HG03175 (cell line): ENCODE data around the gene UPK3BL1.
"Not testable (repeated sequence)": the region's sequence is repeated elsewhere in the genome, so short reads cannot be mapped to it uniquely, and the experiment has no call there.

Experiments used
- ATAC-seq: cut with Tn5 transposase; IDR thresholded peaks from one replicate; pipeline ENCODE4 v1.9.1; 2021; ENCODE audit warnings: mild to moderate bottlenecking, moderate library complexity; ENCODE audit not compliant: unreplicated experiment

UPK3BL1 gene

GRCh38 chr7:102642691-102643090, at the start of gene UPK3BL1:
Gene UPK3BL1, minus strand, starts transcription at chr7:102642791. Its CDS starts 50 bp downstream, at chr7:102642741.
- not testable (repeated sequence) for ATAC-seq

GRCh38 chr7:102690602-102691001, 48.0 kb upstream of the UPK3BL1 start:
- not testable (repeated sequence) for ATAC-seq

- peak; percentile 66 for ATAC-seq
Observed at GRCh38 chr7:102689436-102690282, 47.1 kb upstream of the UPK3BL1 start.

DNA sequence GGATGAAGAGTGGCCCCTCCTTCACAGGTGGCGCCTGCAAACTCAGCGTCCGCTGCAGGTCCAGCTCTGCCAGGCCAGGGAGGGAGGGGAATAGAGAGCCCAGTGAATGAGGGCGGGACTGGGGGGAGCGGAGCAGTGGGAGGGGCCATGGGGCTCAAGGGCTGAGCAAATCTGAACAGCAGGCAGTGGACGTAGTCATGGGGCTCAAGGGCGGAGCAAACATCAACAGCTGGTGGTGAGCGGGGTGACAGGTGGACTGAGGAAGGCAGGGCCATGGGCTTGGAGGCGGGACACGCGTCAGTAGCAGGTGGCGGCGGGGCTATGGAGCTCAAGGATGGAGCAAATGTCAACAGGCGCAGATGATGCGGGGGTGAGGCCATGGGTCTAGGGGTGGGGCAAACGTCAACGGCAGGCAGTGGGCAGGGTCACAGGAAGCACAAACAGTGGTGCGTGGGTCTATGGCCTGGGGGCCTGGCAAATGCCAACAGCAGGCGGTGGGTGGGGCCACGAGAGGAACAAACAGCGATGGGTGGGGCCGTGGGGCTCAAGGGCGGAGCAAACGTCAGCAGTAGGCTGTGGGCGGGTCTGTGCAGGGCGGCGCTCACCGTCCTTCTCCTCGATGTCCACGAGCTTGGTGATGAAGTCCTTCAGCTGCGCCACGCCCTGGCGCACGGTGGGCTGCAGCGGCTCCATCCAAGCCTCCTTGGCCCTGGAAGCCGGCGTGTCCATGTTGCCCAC, 45.9 kb upstream of the UPK3BL1 start:
- peak; percentile 78 for ATAC-seq

- ATAC-seq, result not testable (repeated sequence)
Observed at GRCh38 chr7:102682560-102682959, 40.0 kb upstream of the UPK3BL1 start.

- not testable (repeated sequence) for ATAC-seq
Observed at GRCh38 chr7:102680780-102681179, 38.2 kb upstream of the UPK3BL1 start.

DNA sequence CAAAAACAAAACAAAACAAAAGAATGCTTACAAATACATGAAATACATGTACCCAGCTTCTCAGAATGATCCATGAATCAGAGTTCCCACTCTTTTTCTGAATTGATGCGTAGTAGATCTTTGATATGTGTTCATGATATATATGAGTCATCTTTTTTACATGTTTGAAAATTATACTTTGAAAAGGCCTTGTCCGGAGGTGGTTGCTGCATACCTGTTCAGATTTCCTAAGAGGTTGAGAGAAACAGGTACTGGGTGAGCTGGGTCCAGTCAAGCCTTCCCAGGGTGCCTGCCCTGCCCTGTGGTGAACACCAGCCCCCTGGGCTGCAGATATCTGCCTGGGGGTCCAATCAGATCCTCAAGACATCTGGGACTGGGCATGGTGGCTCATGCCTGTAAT, 33.0 kb upstream of the UPK3BL1 start:
- ATAC-seq, result not testable (repeated sequence)

DNA sequence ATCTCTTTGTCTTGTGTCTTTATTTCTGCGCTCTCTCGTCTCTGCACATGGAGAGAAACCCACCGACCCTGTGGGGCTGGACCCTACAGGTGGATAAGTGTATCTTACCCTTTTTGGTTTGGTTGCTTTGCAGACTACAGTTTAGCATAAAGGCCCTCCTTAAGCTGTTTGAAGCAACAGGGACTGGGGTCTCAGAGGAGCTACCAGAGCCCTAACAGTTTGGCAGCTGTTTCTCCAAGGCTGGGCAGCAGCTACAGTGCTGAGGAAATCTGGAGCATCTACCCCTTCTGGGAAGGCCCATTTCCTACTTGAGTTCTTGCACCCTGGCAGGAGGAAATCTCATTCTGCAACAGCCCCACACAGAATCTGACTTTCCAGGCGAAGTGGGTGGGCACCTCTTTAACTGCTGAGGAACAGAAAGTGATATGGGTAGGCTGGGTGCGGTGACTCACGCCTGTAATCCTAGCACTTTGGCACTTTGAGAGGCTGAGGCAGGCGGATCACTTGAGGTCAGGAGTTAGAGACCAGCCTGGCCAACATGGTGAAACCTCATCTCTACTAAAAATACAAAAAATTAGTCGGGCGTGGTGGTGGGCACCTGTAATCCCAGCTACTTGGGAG, 31.0 kb upstream of the UPK3BL1 start:
- not testable (repeated sequence) for ATAC-seq

DNA sequence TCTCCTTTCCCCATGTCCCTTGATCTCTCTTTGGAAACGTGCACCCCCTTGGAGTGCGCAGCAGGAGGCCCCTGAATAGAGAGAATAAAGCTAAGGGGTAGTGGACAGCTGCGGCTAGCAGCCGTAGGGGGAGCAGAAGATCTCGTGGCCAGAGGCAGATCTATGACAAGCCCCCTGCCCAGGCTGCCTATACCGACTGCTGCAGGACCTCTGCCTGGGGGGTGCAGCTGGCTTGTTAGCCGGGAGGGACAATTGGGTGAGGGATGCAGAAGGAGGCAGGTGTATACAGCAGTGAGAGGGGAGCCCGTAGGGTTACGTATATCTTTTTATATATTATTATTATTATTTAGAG, 29.3 kb upstream of the UPK3BL1 start:
- peak; percentile 30 for ATAC-seq

GRCh38 chr7:102671166-102671955, 28.8 kb upstream of the UPK3BL1 start, which contains the start of gene POLR2J2:
Gene POLR2J2, minus strand, starts transcription at chr7:102671663. Its CDS starts 62 bp downstream, at chr7:102671601.
- ATAC-seq, result peak; percentile 76

DNA sequence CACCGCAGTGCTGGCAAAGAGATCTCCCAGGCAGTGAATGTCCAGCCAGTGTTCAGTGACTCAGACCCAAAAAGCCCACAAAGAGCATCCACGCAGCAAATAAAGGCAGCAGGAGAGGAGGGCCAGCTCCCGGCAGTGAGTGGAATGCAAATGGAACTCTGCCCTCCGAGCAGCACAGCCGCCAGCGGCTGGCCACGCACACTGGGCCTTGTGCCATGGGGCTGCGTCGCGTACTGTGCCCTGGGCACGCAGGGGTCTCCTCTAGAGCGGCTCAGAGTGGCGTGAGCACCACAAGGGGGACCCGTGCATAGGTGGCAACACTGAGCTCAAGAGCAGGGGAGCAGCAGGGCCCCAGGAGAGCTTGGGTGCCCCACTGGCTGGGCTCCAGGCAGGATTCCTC, 24.9 kb upstream of the UPK3BL1 start:
- ATAC-seq, result not testable (repeated sequence)

- not testable (repeated sequence) for ATAC-seq
Observed at GRCh38 chr7:102666850-102667249, 24.3 kb upstream of the UPK3BL1 start.

DNA sequence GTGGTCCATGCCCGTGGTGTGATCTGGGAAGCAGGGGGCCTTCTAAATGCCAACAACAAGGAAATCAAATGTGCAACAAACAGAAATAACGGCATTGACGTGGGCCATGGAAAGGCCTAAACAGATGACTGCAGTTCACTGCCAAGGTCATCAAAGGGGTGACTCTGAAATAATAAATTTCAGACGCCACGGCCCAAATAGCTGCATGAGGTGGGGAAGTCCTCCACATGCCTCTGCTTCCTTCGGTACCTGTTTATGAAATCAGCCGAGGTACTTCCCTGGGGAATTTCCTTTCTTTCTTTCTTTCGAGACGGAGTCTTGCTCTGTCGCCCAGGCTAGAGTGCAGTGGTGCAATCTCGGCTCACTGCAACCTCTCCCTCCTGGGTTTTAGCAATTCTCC, 22.2 kb upstream of the UPK3BL1 start:
- ATAC-seq, result not testable (repeated sequence)

DNA sequence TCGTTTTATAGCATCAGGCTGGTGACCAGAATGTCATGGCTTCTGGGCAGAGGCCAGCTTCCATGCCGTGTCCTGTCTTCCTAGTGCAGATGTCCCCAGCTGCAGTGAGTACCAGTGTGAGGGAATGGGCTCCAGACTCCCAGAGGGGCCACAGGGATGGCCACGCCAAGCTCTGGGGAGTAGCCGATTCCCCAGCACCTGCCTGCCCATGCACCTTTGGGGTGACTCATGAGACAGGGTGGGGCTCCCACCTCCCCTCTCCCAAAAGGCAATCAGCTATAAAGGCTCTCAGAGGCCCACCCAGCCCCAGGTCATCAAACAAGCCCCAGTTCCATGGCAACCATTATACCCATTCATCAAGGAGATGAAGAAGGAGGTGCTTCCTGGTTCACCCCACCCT, 7.3 kb upstream of the UPK3BL1 start, which contains the start of gene SPDYE2B:
Gene SPDYE2B (plus strand): TSS at position 396 of the 400 bp plus-strand sequence. CDS start 2,030 bp downstream, outside the sequence.
- ATAC-seq, result not testable (repeated sequence)

- ATAC-seq, result not testable (repeated sequence)
Observed at GRCh38 chr7:102647813-102648212, 5.2 kb upstream of the UPK3BL1 start.

- not testable (repeated sequence) for ATAC-seq
Observed at GRCh38 chr7:102643404-102643803, 813 bp upstream of the UPK3BL1 start.

DNA sequence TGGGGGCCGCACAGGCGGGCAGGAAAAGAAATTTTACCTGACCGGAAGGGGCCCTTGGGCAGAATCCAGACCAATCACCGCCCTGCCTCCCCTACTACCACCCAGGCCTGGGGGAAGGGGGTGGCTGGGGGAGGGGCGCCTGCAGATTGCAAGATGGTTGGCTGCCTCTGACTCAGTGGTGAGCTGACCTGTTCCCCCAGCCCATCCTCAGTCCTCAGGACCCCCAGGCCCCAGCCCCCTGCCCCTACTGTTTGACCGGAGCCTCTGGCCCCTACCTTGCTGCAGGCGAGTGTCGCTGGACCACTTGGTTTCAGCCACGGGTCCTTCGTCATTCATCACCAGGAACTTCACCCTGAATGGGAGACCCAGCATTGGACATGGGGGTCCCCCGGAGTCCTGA, 3.7 kb downstream of the UPK3BL1 start:
- ATAC-seq, result not testable (repeated sequence)

DNA sequence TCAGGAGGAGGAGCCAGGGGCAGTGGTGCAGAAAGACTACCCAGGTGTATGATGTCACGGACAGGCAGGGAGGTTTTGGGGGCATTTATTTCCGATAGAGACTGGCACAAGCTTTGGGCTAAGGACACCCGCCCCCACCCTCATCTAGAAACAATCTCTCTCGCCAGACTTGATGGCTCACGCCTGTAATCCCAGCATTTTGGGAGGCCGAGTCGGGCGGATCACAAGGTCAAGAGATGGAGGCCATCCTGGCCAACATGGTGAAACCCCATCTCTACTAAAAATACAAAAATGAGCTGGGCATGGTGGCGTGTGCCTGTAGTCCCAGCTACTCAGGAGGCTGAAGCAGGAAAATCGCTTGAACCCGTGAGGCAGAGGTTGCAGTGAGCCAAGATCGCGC, 5.6 kb downstream of the UPK3BL1 start:
- not testable (repeated sequence) for ATAC-seq

DNA sequence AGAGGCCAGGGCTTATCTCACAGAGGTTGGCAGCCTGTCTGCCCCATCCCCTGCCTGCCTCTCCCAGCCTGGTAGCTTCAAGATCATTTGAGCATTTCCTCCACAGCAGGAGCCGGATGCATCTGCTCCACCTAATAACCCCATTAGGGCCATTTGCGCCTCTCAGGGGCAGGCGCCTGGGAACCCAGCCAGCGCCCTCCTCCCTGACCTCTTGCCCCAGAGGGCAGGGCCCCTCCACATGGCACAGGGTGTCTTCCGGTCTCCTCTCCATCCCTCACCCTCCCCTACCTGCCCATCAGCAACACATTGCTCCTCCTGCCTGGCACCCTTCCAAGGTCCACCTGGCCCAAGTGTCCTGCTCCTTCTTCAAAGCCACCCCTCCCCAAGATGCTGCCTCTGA, 7.2 kb downstream of the UPK3BL1 start:
- ATAC-seq, result not testable (repeated sequence)

- not testable (repeated sequence) for ATAC-seq
Observed at GRCh38 chr7:102634299-102634698, 8.3 kb downstream of the UPK3BL1 start.
